ENCODE results near the gene SHQ1.
A peak's percentile ranks its signal among the peaks of the same experiment; 100 is the strongest.
"Not testable (repeated sequence)": the region's sequence is repeated elsewhere in the genome, so short reads cannot be mapped to it uniquely, and the experiment has no call there.

SHQ1 gene

DNA sequence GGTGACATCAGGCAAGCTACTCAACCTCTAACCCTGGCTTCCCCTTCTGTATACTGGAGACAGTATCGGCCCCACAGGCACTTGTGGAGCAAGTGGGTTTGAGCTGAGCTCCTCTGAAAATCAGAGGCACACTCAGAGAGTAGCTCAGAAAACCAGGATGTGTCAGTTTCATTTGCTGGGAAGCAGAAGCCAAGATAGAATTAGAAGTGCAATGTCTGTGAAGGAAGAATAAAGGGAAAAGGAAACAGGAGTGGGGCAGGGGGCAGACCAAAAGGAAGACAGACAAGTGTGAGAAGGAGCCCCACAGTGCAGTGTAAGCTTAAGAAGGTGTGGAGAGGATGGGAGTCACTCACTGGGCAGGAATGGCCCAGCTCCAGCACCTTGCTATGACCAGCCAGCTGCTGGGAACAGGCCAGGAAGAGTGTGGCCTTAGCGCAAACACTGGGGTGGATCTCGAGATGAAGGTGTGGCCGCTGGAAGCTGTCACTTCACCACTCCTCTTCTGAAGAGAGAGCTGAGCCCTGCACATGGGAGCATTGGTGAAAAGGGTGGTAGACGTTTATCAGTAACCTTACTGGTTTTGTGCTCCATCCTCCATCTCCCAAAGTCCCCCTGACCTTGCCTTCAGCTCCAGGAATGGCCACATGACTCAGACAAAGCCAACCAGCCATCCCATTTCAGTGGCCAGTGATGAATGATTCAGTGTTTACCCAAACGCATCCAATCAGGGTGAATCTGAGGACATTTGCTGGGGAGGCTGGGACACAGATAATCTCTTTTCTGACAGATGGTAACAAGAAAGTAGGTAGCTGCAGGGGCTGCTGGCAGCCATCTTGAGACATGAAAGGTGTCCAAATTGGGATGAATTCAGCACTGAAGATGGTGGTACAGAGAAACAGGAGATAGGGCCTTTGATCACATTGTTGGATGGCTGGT, 108.4 kb downstream of the SHQ1 start:
- no peak for FAIRE-seq
- DNase-seq (ENCODE audit: insufficient read length) = no peak
- TF ChIP-seq POLR2AphosphoS5 (IDR thresholded peaks at IDR 0.05; ENCODE audit: low read depth, low read length) (no peak), POLR2A (IDR thresholded peaks at IDR 0.05; ENCODE audit: low read depth, low read length) (no peak), TAF1 (IDR thresholded peaks at IDR 0.05; ENCODE audit: borderline replicate concordance, low read depth, low read length) (no peak)

DNA sequence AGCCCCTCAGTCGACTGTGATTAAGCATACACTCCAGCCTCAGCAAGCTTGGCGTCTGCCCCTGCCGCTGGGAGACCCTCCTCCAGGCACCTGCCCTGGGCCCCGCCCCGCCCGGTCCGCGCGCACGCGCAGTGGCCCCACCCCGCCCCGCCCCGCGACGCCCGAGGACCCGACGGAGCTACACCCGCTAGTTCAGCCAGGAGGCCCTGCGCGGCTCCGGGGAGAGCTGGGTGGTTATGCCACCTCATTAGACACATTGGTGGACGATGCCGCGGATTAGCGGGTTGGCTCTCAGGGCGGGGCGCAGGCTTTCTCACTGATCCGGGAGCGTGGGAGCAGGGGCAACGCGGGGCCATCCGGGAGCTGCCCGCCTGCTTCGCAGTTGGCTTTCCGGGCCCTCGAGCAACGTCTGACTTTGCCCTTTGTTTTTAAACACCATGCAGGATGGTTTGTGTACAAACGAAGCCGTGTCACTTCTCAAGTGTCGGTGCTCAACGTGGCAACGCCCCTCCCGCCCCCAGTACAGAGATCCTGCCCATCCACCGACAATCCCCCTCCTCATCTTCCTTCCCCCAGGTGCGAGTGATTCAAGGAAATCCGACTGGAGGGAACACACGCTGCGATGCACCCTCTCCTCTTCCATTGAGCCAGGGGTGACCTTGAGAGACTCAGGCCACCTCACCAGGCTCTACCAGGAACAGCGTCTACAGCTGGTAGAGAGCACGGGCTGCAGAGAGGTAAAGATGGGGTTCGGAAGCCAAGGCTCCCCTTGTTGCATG, 109.3 kb downstream of the SHQ1 start:
- DNase-seq (ENCODE audit: insufficient read length) (peak; percentile 89), FAIRE-seq (peak; percentile 83)
- no peak for TF ChIP-seq TAF1 (IDR thresholded peaks at IDR 0.05; ENCODE audit: borderline replicate concordance, low read depth, low read length)
- TF ChIP-seq POLR2A (IDR thresholded peaks at IDR 0.05; ENCODE audit: low read depth, low read length) = no peak
- TF ChIP-seq POLR2AphosphoS5 (IDR thresholded peaks at IDR 0.05; ENCODE audit: low read depth, low read length) = no peak

DNA sequence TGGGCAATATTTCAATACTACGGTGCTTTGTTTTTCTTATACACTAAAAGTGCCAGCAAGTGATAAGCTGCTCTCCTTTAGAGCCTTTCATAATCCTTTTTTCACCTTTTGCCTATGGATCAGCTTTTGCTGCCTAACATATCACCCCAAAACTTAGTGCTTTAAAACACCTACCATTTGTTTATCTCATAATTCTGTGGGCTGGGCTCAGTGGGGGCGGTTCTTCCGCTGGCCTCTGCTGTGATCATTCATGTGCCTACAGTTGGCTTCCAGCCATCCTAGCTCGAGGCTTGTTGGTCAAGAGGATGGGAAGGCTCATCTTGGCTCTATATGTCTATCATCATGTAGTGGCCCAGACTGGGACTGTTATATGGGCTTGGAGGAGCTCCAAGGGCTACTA, 113.2 kb downstream of the SHQ1 start:
- FAIRE-seq = peak; percentile 74
- not testable (repeated sequence) for DNase-seq (ENCODE audit: insufficient read length)

DNA sequence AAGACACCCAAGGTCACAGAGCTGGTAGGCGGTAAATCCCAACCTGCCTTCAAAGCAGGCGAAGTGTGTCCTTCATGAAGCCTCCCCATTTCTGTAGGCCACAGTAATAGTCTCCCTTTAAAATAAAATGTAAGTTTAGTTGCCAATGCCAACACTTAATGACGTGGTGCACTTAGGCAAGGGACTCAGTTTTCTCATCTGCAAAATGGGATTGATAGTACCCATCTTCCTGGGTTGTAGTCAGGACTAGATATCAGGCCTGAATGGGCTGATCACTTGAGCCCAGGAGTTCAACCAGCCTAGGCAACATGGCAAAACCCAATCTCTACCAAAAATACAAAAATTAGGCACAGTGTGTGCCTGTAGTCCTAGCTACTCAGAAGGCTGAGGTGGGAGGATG, 114.6 kb downstream of the SHQ1 start:
- FAIRE-seq = no peak
- no peak for DNase-seq (ENCODE audit: insufficient read length)
- no peak for TF ChIP-seq POLR2AphosphoS5 (IDR thresholded peaks at IDR 0.05; ENCODE audit: low read depth, low read length)
- TF ChIP-seq TAF1 (IDR thresholded peaks at IDR 0.05; ENCODE audit: borderline replicate concordance, low read depth, low read length) = no peak
- no peak for TF ChIP-seq POLR2A (IDR thresholded peaks at IDR 0.05; ENCODE audit: low read depth, low read length)

DNA sequence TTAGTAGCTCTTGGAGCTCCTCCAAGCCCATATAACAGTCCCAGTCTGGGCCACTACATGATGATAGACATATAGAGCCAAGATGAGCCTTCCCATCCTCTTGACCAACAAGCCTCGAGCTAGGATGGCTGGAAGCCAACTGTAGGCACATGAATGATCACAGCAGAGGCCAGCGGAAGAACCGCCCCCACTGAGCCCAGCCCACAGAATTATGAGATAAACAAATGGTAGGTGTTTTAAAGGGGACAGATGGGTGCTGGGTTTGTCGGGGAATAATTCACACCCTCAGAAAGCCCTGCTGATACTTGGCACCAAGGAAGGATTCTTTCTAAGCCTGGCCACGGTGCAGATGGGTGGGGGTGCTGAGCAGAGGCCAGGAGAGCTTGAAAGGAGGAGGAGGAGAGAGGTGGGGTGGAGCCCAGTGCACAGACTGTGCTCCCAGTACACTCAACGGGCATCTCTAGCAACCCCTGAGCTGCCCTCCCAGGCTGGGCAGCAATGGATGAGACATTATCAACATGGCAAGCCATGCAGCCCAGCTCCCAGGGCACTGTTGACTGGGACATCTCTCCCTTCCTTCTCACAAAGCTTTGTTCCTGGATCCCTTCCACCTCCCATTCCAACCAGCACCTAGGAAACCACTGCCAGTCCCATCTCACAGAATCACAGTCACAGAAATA, 115.4 kb downstream of the SHQ1 start:
- not testable (repeated sequence) for FAIRE-seq; DNase-seq (ENCODE audit: insufficient read length)

DNA sequence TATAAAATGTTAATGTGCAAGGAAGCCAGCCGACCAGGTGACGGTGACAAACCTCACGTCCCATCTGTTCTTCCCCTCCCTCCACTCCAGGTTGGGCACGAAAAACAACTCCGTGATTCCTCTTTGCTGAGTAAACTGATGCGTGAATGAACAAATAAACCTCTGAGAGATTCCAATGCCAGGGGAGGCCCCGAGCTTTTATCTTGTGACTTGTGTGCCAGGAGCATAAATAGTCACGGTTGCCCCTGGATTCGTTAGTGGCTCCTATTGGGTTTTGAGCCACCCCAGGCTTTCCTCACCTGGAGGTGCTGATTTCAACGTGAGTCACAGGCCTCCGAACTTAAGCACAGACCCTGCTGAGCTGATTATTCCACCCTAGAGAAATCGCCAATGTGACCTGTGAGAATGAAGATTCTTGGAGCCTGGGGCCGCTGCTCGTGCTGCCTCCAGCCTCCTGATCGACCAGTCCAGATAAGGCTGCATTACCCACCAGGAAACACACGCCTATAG, 119.2 kb downstream of the SHQ1 start:
- no peak for FAIRE-seq
- no peak for TF ChIP-seq POLR2AphosphoS5 (IDR thresholded peaks at IDR 0.05; ENCODE audit: low read depth, low read length)
- DNase-seq (ENCODE audit: insufficient read length) = no peak

DNA sequence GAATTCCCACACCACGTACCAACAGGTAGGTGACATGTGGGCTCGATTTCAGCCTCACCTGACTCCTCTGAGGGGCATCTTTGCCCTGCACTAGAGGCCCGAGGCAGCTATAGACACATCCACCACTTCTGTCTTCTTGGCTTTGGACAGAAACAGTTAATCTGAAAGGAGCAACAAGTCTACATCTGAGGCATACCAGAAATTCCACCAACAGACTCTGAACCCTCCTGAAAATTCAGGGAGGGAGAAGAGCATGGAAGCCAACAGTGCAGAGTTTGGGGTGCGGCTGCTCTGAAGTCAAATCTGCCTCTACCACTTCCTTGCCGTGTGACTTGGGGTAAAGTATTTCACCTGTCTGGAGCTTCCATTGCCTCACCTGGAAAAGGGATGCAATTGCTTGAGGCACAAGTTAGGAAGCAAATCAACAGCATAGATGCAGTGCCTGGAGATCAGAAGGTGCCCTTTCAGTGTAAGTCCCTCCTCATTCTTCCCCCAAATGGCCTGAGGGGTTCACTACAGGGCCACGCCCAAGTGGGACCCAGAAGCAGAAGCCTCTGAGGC, 119.8 kb downstream of the SHQ1 start:
- no peak for FAIRE-seq
- TF ChIP-seq POLR2AphosphoS5 (IDR thresholded peaks at IDR 0.05; ENCODE audit: low read depth, low read length) = no peak
- TF ChIP-seq POLR2A (IDR thresholded peaks at IDR 0.05; ENCODE audit: low read depth, low read length) = no peak
- no peak for TF ChIP-seq TAF1 (IDR thresholded peaks at IDR 0.05; ENCODE audit: borderline replicate concordance, low read depth, low read length)

DNA sequence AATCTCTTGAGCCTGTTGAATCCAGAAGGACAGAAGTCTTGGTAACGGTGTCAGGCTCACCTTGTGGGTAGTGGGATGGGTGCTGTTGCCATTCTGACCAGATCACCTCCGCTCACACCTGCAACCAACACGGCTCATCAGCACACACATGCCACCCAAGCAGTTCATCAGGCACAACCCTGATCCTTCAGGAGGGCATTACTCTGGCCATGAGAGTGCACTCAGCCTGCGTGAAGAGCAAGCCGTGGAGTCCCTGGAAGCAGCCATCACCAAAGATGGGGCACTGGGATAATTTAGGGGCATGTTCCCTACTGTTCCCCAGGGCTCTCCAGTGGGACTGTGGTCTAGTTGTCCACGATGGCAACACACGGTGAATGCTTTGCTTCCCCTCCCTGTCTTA, 120.5 kb downstream of the SHQ1 start:
- DNase-seq (ENCODE audit: insufficient read length) (no peak), FAIRE-seq (no peak)
- TF ChIP-seq POLR2AphosphoS5 (IDR thresholded peaks at IDR 0.05; ENCODE audit: low read depth, low read length) (no peak), TAF1 (IDR thresholded peaks at IDR 0.05; ENCODE audit: borderline replicate concordance, low read depth, low read length) (no peak), POLR2A (IDR thresholded peaks at IDR 0.05; ENCODE audit: low read depth, low read length) (no peak)

More for the DNA sequence above, 119.8 kb downstream of the SHQ1 start:
- no peak for DNase-seq (ENCODE audit: insufficient read length)

DNA sequence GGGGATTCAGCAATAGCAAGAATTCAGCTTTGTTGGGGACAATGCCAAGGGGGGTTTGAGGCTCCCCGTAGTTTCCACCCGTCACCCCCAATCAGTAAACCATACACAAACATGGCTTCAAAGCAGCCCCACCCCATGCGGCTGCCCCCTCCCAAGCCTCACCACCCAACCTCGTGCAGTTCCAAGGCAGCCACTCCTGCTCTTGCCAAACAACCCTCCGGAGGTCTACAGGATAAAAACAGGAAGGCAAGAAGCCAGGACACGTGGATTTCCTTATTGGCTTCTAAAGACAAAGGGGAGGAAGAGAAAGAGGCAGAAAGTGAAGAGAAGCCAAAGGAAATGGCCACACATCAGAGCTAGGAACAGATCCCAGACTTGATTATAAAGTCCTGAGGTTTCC, 121.1 kb downstream of the SHQ1 start:
- DNase-seq (ENCODE audit: insufficient read length) (no peak), FAIRE-seq (no peak)
- TF ChIP-seq POLR2A (IDR thresholded peaks at IDR 0.05; ENCODE audit: low read depth, low read length) (no peak), TAF1 (IDR thresholded peaks at IDR 0.05; ENCODE audit: borderline replicate concordance, low read depth, low read length) (no peak), POLR2AphosphoS5 (IDR thresholded peaks at IDR 0.05; ENCODE audit: low read depth, low read length) (no peak)

DNA sequence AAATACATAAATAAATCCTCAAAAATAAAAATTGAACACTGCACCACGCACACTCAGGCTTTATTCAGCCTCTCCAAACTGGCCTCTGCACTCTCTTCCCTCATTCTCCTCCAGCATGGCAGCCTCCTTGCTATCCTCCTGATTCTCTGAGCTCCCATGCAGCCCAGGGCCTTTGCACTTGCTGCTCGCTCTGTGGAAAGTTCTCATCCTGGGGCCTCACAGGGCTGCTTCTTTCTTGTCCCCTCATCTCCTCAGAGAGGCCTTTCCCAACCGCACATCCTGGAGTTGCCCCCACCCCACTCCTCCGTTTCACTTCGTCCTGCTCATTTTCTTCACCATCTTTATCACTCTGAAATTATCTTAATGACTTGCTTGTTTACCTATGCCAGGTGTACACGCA, 123.0 kb downstream of the SHQ1 start:
- DNase-seq (ENCODE audit: insufficient read length) (no peak), FAIRE-seq (no peak)
- TF ChIP-seq POLR2AphosphoS5 (IDR thresholded peaks at IDR 0.05; ENCODE audit: low read depth, low read length) (no peak), POLR2A (IDR thresholded peaks at IDR 0.05; ENCODE audit: low read depth, low read length) (no peak), TAF1 (IDR thresholded peaks at IDR 0.05; ENCODE audit: borderline replicate concordance, low read depth, low read length) (no peak)

DNA sequence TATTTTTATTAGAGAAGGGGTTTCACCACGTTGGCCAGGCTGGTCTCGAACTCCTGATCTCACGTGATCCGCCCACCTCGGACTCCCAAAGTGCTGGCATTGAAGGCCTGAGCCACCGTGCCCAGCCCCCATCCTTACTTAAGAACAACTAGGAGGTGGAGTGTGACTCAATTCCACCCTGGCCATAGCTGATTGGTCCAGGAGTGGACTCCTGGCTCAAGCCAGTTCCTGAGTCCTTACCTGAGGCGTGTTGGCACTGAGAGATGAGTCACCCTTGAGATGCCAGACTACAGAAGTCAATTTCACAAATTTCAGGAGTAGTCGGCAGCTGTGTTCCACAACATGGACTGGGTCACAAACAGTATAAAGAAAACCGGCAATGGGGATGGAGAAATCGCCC, 124.2 kb downstream of the SHQ1 start:
- TF ChIP-seq POLR2A (IDR thresholded peaks at IDR 0.05; ENCODE audit: low read depth, low read length) (no peak), TAF1 (IDR thresholded peaks at IDR 0.05; ENCODE audit: borderline replicate concordance, low read depth, low read length) (no peak), POLR2AphosphoS5 (IDR thresholded peaks at IDR 0.05; ENCODE audit: low read depth, low read length) (no peak)
- no peak for DNase-seq (ENCODE audit: insufficient read length)

More for the DNA sequence above, 124.2 kb downstream of the SHQ1 start:
- FAIRE-seq = no peak

Measured in GM12892 (cell line).